HepG2 (cell line): ENCODE measurements around the gene POC1B. TPM values are rescaled to one million over a fixed set of nuclear protein-coding genes. Genes with fewer than 3 reads are reported as not detected.

ENCODE experiments used
- ARID5B ChIP-seq: IDR thresholded peaks from 2 replicates; pipeline ENCODE4 v1.4.0; 2020; ENCODE audit warnings: mild to moderate bottlenecking, missing genetic modification reagents
- ESRRA ChIP-seq: sonication (generic); formaldehyde crosslinking; IDR thresholded peaks from 2 replicates; pipeline ENCODE4 v1.5.1; 2020; ENCODE audit warnings: mild to moderate bottlenecking, low read depth, missing genetic modification reagents
- GLMP ChIP-seq: sonication (generic); formaldehyde crosslinking; IDR thresholded peaks from 2 replicates; pipeline ENCODE4 v1.9.0; 2021; ENCODE audit warnings: missing genetic modification reagents, mild to moderate bottlenecking, borderline replicate concordance
- HES4 ChIP-seq: sonication (generic); formaldehyde crosslinking; IDR thresholded peaks from 2 replicates; pipeline ENCODE4 v1.9.0; 2021; ENCODE audit warnings: mild to moderate bottlenecking, missing genetic modification reagents, borderline replicate concordance
- MLLT10 ChIP-seq: sonication (generic); formaldehyde crosslinking; IDR thresholded peaks from 2 replicates; pipeline ENCODE4 v1.4.0; 2020; ENCODE audit warnings: missing genetic modification reagents
- NKX3-1 ChIP-seq: sonication (generic); formaldehyde crosslinking; IDR thresholded peaks from 2 replicates; pipeline ENCODE4 v1.5.0; 2020; ENCODE audit warnings: missing genetic modification reagents
- PHB2 ChIP-seq: fragments of 450-650 bp; IDR thresholded peaks from 2 replicates; pipeline ENCODE4 v1.6.1; 2018; ENCODE audit not compliant: partially characterized antibody
- RXRA ChIP-seq: sonication (generic); formaldehyde crosslinking; IDR thresholded peaks from 2 replicates; pipeline ENCODE4 v1.5.1; 2020; ENCODE audit warnings: missing genetic modification reagents
- SYNCRIP ChIP-seq: fragments of 200-400 bp; formaldehyde crosslinking; IDR thresholded peaks from 2 replicates; pipeline ENCODE4 v1.6.1; 2018; ENCODE audit warnings: mild to moderate bottlenecking, low read depth, low read length; ENCODE audit not compliant: insufficient read depth
- TBL1XR1 ChIP-seq: fragments of 150-350 bp; IDR thresholded peaks from 2 replicates; pipeline ENCODE4 v1.6.1; 2014; ENCODE audit warnings: borderline replicate concordance, low read length; ENCODE audit not compliant: partially characterized antibody
- TBX2 ChIP-seq: sonication (generic); formaldehyde crosslinking; IDR thresholded peaks from 2 replicates; pipeline ENCODE4 v1.5.0; 2020; ENCODE audit warnings: missing genetic modification reagents, mild to moderate bottlenecking, borderline replicate concordance
- ZFP37 ChIP-seq: sonication (generic); formaldehyde crosslinking; IDR thresholded peaks from 2 replicates; pipeline ENCODE4 v1.4.0; 2020; ENCODE audit warnings: missing genetic modification reagents, borderline replicate concordance
- ZHX1 ChIP-seq: sonication (generic); formaldehyde crosslinking; IDR thresholded peaks from 2 replicates; pipeline ENCODE4 v1.8.1; 2022; ENCODE audit warnings: low read depth, mild to moderate bottlenecking, missing genetic modification reagents
- ZNF33B ChIP-seq: sonication (generic); formaldehyde crosslinking; IDR thresholded peaks from 2 replicates; pipeline ENCODE4 v1.5.1; 2020; ENCODE audit warnings: mild to moderate bottlenecking, missing genetic modification reagents
- ZNF850 ChIP-seq: sonication (generic); formaldehyde crosslinking; conservative IDR thresholded peaks from 2 replicates; pipeline ENCODE4 v1.9.0; 2021; ENCODE audit warnings: mild to moderate bottlenecking, missing genetic modification reagents
- polyA plus RNA-seq, 8 experiments: library from polyadenylated mRNA; depleted of rRNA in 3 of 8; stranded (reverse) in 7 of 8; unstranded in 1 of 8; fragments of >200 nt; fragmentation: Illumina TruSeq in 4 of 8; extraction: Trizol in 4 of 8; gene quantifications; 2 replicates each; pipeline versions ENCODE4 v1.2.1 to v1.2.3, GENCODE V29; 2011 to 2016; ENCODE audit warnings: low read depth in 4 of 8, missing spikeins in 1 of 8, mixed read lengths in 1 of 8; ENCODE audit not compliant: insufficient read depth in 1 of 8
- total RNA-seq, 5 experiments: library from RNA; depleted of rRNA; stranded (reverse); fragments of >200 nt; fragmentation: Illumina TruSeq; extraction: Trizol; gene quantifications; 2 replicates each; pipeline ENCODE4 v1.2.3, GENCODE V29; 2016; ENCODE audit warnings: low read depth in 1 of 5
- TF ChIP-seq, protein P1 (sequence below): sonication (generic); formaldehyde crosslinking; IDR thresholded peaks from 2 replicates; pipeline ENCODE4 v1.5.1; 2020; ENCODE audit warnings: missing genetic modification reagents, mild to moderate bottlenecking, borderline replicate concordance
- TF ChIP-seq, protein P2 (sequence below): sonication (generic); formaldehyde crosslinking; IDR thresholded peaks from 2 replicates; pipeline ENCODE4; 2020; ENCODE audit warnings: missing genetic modification reagents, mild to moderate bottlenecking, borderline replicate concordance

Gene POC1B
- total and polyA plus RNA-seq, 2 of the 13 experiments (the other 11 are each of a cell fraction or from before 2014, with no cell fraction given), result 9.3 to 11.0 TPM

- TF ChIP-seq ARID5B (peak; percentile 96), MLLT10 (no peak), ESRRA (CRISPR knock-in tag) (0 out of 2 replicates have a peak, but pooled peaks have one; percentile 51), ZFP37 (CRISPR knock-in tag) (no peak), NKX3-1 (CRISPR knock-in tag) (no peak), TBL1XR1 (no peak), ZNF33B (no peak), RXRA (CRISPR knock-in tag) (no peak; the same call in 1 of the 2 replicates), PHB2 (no peak), HES4 (CRISPR knock-in tag) (no peak), SYNCRIP (no peak), GLMP (CRISPR knock-in tag) (no peak), TBX2 (CRISPR knock-in tag) (peak; percentile 92), ZNF850 (CRISPR knock-in tag) (no peak), ZHX1 (CRISPR knock-in tag) (no peak)
- TF ChIP-seq, protein P1, sequence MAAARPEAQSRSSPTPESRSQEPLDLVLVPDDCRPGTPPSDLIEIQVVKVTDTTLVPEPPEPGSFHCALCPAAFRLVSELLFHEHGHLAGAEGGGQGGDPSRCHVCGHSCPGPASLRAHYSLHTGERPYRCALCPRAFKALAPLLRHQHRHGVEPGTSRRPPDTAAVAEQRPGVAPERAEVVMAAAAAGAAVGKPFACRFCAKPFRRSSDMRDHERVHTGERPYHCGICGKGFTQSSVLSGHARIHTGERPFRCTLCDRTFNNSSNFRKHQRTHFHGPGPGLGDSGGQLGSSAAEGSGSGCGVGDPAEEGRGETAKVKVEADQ (CRISPR knock-in tag), result no peak
- TF ChIP-seq, protein P2, sequence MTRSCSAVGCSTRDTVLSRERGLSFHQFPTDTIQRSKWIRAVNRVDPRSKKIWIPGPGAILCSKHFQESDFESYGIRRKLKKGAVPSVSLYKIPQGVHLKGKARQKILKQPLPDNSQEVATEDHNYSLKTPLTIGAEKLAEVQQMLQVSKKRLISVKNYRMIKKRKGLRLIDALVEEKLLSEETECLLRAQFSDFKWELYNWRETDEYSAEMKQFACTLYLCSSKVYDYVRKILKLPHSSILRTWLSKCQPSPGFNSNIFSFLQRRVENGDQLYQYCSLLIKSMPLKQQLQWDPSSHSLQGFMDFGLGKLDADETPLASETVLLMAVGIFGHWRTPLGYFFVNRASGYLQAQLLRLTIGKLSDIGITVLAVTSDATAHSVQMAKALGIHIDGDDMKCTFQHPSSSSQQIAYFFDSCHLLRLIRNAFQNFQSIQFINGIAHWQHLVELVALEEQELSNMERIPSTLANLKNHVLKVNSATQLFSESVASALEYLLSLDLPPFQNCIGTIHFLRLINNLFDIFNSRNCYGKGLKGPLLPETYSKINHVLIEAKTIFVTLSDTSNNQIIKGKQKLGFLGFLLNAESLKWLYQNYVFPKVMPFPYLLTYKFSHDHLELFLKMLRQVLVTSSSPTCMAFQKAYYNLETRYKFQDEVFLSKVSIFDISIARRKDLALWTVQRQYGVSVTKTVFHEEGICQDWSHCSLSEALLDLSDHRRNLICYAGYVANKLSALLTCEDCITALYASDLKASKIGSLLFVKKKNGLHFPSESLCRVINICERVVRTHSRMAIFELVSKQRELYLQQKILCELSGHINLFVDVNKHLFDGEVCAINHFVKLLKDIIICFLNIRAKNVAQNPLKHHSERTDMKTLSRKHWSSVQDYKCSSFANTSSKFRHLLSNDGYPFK (CRISPR knock-in tag), result no peak
Observed at GRCh38 chr12:89383235-89384049, 142.4 kb downstream of the POC1B start (continued).
